H1 (cell line): ENCODE results near the gene RNF149. TPM values are rescaled to one million over a fixed set of nuclear protein-coding genes. Genes with fewer than 3 reads are reported as not detected.

ENCODE experiments used
- BACH1 ChIP-seq: IDR thresholded peaks from 2 replicates; pipeline ENCODE4 v1.6.1; 2012; ENCODE audit warnings: low read length, improper control_type of control experiment
- FOSL1 ChIP-seq: IDR thresholded peaks from 2 replicates; pipeline ENCODE4 v1.6.1; 2011; ENCODE audit warnings: mild to moderate bottlenecking, low read depth, low read length, moderate library complexity; ENCODE audit not compliant: insufficient read depth
- KDM1A ChIP-seq: fragments of 200-600, 300-600 bp; sonication (generic); IDR thresholded peaks from 2 replicates; pipeline ENCODE4 v1.7.1; 2016; ENCODE audit warnings: mild to moderate bottlenecking, low read length, borderline replicate concordance
- PHF8 ChIP-seq: fragments of 200-600 bp; sonication (generic); conservative IDR thresholded peaks from 2 replicates; pipeline ENCODE4 v1.7.1; 2012; ENCODE audit warnings: low read depth, mild to moderate bottlenecking, inconsistent platforms, low read length, moderate library complexity
- SAP30 ChIP-seq: fragments of 300-600 bp; sonication (generic); IDR thresholded peaks from 2 replicates; pipeline ENCODE4 v1.7.1; 2012; ENCODE audit warnings: low read length, moderate library complexity, mild to moderate bottlenecking, inconsistent platforms; ENCODE audit not compliant: insufficient read depth, insufficient replicate concordance
- TAF1 ChIP-seq: IDR thresholded peaks from 2 replicates; pipeline ENCODE4 v1.6.1; 2011; ENCODE audit warnings: mild to moderate bottlenecking, low read depth, low read length
- polyA plus RNA-seq, 7 experiments: library from polyadenylated mRNA; depleted of rRNA in 3 of 7; stranded (reverse) in 5 of 7; unstranded in 2 of 7; fragments of >200 nt in 5 of 7; fragments of 200-250 nt in 2 of 7; gene quantifications; 1 replicate in 5 of 7; 2 replicates in 1 of 7; 4 replicates in 1 of 7; pipeline versions ENCODE4 v1.2.1 to v1.2.3, GENCODE V29; 2011 to 2013; ENCODE audit warnings: missing spikeins in 2 of 7, mixed read lengths in 2 of 7
- total RNA-seq: library from RNA; stranded (reverse); fragmentation: NEBNext Ultra II Directional; extraction: Animal tissue kit (Norgen Biotek cat#: 25700); gene quantifications from 2 replicates; pipeline ENCODE4 v1.2.1, GENCODE V29; 2021

RNF149 gene
- total and polyA plus RNA-seq, 2 of the 8 experiments (the other 6 are each of a cell fraction or from before 2014, with no cell fraction given), result 16.6 to 28.2 TPM

- TF ChIP-seq KDM1A, result no peak
- no peak for TF ChIP-seq SAP30
- TF ChIP-seq TAF1, result no peak
- TF ChIP-seq BACH1, result no peak
- TF ChIP-seq FOSL1, result no peak
- TF ChIP-seq PHF8, result no peak
- TF ChIP-seq, all 59 proteins: peak for 0
These were observed 35.6 kb upstream of the RNF149 start (continued) for GRCh38 chr2:101344137-101344536.
